ENCODE measurements around the gene PTPRN2.
"Not testable (repeated sequence)": the region's sequence is repeated elsewhere in the genome, so short reads cannot be mapped to it uniquely, and the experiment has no call there.

PTPRN2 gene

DNA sequence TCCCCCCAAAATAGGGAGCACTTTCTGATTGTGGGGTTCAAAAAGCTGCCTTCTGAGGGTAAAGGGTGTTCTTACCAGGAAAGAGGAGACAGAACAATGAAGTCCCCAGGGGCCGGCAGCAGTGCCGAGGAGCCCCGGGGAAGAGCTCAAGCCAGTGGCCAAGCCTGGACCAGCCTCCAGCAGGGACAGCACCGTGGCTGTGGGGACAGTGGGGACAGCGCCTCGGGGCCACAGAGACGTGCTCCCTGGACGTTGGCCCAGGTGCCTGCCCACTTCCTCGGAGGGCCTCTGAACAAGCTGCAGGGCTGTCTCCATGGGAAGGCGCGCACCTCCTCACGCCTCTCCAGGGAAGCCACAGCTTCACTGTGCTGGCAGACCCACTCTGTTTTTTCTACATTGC, 312.6 kb downstream of the PTPRN2 start:
- Histone ChIP-seq H3K9ac (no peak overlapping the region), H3K4me1 (no peaks in the 10 kb centered on the region), H3K79me2 (no peaks in the 10 kb centered on the region), H3K4me3 (ENCODE audit: low read depth, low read length) (no peak overlapping the region), H3K4me2 (ENCODE audit: low read length) (no peak overlapping the region), H3K27me3 (ENCODE audit: control insufficient read depth, insufficient read depth, low read length) (no peaks in the 10 kb centered on the region), H3K36me3 (ENCODE audit: control insufficient read depth, insufficient read depth, low read length) (no peaks in the 10 kb centered on the region), H3K27ac (no peak overlapping the region), H2AFZ (no peak overlapping the region), H3K9me3 (ENCODE audit: control insufficient read depth, low read length) (no peaks in the 10 kb centered on the region)
- TF ChIP-seq, protein P1, sequence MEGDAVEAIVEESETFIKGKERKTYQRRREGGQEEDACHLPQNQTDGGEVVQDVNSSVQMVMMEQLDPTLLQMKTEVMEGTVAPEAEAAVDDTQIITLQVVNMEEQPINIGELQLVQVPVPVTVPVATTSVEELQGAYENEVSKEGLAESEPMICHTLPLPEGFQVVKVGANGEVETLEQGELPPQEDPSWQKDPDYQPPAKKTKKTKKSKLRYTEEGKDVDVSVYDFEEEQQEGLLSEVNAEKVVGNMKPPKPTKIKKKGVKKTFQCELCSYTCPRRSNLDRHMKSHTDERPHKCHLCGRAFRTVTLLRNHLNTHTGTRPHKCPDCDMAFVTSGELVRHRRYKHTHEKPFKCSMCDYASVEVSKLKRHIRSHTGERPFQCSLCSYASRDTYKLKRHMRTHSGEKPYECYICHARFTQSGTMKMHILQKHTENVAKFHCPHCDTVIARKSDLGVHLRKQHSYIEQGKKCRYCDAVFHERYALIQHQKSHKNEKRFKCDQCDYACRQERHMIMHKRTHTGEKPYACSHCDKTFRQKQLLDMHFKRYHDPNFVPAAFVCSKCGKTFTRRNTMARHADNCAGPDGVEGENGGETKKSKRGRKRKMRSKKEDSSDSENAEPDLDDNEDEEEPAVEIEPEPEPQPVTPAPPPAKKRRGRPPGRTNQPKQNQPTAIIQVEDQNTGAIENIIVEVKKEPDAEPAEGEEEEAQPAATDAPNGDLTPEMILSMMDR (IDR thresholded peaks at IDR 0.05), result no peak

DNA sequence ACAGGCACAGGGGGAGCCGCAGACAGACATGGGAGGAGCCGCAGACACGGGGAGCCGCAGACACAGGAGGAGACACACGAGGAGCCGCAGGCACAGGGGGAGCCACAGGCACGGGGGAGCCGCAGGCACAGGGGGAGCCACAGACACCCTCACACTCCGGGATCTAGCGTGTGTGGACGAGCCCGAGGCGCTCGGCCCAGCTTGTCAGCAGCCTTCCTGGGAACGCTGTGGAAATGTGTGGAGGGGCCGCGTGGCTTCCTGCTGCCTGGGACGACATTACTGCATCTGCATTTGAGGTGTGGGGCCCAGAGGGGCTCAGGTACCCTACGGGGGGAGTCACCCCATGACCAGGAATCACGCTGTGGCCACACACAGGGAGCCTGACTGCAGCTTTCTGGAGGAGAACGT, 313.2 kb downstream of the PTPRN2 start:
- Histone ChIP-seq H3K27ac (no peak overlapping the region), H3K9ac (no peak overlapping the region), H3K4me1 (no peaks in the 10 kb centered on the region), H3K4me2 (ENCODE audit: low read length) (no peak overlapping the region), H3K9me3 (ENCODE audit: control insufficient read depth, low read length) (no peaks in the 10 kb centered on the region), H3K4me3 (ENCODE audit: low read depth, low read length) (no peak overlapping the region), H3K36me3 (ENCODE audit: control insufficient read depth, insufficient read depth, low read length) (no peaks in the 10 kb centered on the region), H3K27me3 (ENCODE audit: control insufficient read depth, insufficient read depth, low read length) (no peaks in the 10 kb centered on the region), H3K79me2 (no peaks in the 10 kb centered on the region), H2AFZ (no peak overlapping the region)
- TF ChIP-seq, protein P1 (IDR thresholded peaks at IDR 0.05), result no peak

DNA sequence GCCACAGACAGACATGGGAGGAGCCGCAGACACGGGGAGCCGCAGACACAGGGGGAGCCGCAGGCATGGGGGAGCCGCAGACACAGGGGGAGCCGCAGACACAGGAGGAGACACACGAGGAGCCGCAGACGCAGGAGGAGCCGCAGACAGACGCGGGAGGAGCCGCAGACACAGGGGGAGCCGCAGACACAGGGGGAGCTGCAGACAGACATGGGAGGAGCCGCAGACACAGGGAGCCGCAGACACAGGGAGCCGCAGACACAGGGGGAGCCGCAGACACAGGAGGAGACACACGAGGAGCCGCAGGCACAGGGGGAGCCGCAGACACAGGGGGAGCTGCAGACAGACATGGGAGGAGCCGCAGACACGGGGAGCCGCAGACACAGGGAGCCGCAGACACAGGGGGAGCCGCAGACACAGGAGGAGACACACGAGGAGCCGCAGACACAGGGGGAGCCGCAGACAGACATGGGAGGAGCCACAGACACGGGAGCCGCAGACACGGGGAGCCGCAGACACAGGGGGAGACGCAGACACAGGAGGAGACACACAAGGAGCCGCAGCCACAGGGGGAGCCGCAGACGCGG, 313.8 kb downstream of the PTPRN2 start:
- not testable (repeated sequence) for H3K4me2 ChIP-seq (ENCODE audit: low read length); H2AFZ ChIP-seq; H3K9ac ChIP-seq; H3K27ac ChIP-seq; H3K9me3 ChIP-seq (ENCODE audit: control insufficient read depth, low read length); H3K36me3 ChIP-seq (ENCODE audit: control insufficient read depth, insufficient read depth, low read length); H3K4me1 ChIP-seq; H3K79me2 ChIP-seq; H3K4me3 ChIP-seq (ENCODE audit: low read depth, low read length); H3K27me3 ChIP-seq (ENCODE audit: control insufficient read depth, insufficient read depth, low read length)

DNA sequence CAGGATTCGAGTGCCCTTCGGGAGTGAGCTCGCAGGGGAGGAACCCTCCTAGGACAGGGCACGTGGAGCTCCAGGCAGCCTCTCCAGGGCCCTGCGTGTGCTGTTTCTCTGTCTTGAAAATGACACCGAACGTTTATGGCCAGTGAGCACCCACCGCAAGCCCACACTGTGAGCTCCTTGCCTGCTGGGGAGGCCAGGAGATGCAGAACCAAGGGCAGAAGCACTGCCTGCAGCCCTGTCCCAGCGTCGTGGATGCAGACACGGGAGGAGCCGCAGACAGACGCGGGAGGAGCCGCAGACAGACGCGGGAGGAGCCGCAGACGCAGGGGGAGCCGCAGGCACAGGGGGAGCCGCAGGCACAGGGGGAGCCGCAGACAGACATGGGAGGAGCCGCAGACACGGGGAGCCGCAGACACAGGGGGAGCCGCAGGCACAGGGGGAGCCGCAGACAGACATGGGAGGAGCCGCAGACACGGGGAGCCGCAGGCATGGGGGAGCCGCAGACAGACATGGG, 314.4 kb downstream of the PTPRN2 start:
- H3K9me3 ChIP-seq (ENCODE audit: control insufficient read depth, low read length), result no peaks in the 10 kb centered on the region
- no peaks in the 10 kb centered on the region for H3K79me2 ChIP-seq
- no peak overlapping the region for H3K4me3 ChIP-seq (ENCODE audit: low read depth, low read length)
- no peak overlapping the region for H2AFZ ChIP-seq
- H3K27me3 ChIP-seq (ENCODE audit: control insufficient read depth, insufficient read depth, low read length), result no peaks in the 10 kb centered on the region
- H3K9ac ChIP-seq, result no peak overlapping the region
- no peak overlapping the region for H3K27ac ChIP-seq
- no peak overlapping the region for H3K4me2 ChIP-seq (ENCODE audit: low read length)
- no peaks in the 10 kb centered on the region for H3K4me1 ChIP-seq
- no peaks in the 10 kb centered on the region for H3K36me3 ChIP-seq (ENCODE audit: control insufficient read depth, insufficient read depth, low read length)
- TF ChIP-seq, protein P1 (IDR thresholded peaks at IDR 0.05), result no peak

DNA sequence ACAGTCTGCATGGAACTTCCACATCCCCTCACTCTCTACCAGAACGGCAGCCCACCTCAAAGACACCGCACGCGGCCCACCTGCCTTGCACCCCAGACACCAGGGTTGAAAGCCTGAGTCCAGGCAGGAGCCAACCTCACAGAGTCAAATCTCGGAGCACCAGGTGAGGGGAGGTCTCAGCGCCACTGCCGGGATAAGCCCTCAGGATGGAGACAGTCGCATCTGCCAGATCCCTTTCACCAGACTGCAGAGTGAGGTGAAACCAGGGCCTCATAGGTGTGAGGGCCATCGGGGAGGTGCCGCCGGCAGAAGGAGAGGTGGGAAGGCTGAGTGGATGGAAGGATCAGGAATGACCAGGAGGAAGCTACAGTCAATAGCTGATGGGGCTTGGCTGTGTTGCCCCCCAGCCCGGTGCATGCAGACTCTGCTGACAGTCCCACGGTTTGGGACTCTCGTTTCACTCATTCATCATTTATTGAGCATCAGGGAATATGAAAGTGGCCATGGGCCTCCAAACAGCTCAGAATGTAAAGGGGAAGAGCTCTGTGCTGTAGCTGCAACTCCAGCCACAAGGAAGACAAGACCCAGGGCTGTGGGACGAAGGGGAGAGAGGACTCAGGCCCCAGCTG, 315.0 kb downstream of the PTPRN2 start:
- no peak overlapping the region for H3K27ac ChIP-seq
- H3K36me3 ChIP-seq (ENCODE audit: control insufficient read depth, insufficient read depth, low read length), result no peaks in the 10 kb centered on the region
- H3K4me1 ChIP-seq, result no peaks in the 10 kb centered on the region

More for the DNA sequence above, 315.0 kb downstream of the PTPRN2 start:
- Histone ChIP-seq H3K4me3 (ENCODE audit: low read depth, low read length) (no peak overlapping the region), H3K4me2 (ENCODE audit: low read length) (no peak overlapping the region), H3K9me3 (ENCODE audit: control insufficient read depth, low read length) (no peaks in the 10 kb centered on the region), H3K9ac (no peak overlapping the region), H3K79me2 (no peaks in the 10 kb centered on the region), H3K27me3 (ENCODE audit: control insufficient read depth, insufficient read depth, low read length) (no peaks in the 10 kb centered on the region), H2AFZ (no peak overlapping the region)
- TF ChIP-seq, protein P1 (IDR thresholded peaks at IDR 0.05), result no peak

All from parathyroid adenoma (tissue), 2 donors.